Liver (tissue), 9 donors: ENCODE results near the gene GPR176. TPM values are rescaled to one million over a fixed set of nuclear protein-coding genes. Genes with fewer than 3 reads are reported as not detected.

Experiments used
- DNase-seq: peaks from one replicate; pipeline ENCODE4 v3.0.0-alpha.2; 2017; ENCODE audit warnings: low spot score
- H3K27ac ChIP-seq, 2 donors: one replicate each; pipeline ENCODE4 v1.7.0; 2013; ENCODE audit warnings: inconsistent platforms in 2 of 2, low read length in 2 of 2, control low read depth in 1 of 2, low read depth in 1 of 2, mild to moderate bottlenecking in 1 of 2
- H3K27me3 ChIP-seq, 4 donors: one replicate each; pipeline versions ENCODE4 v1.6.1 to v1.7.0; 2013; ENCODE audit warnings: low read length in 3 of 4, inconsistent platforms in 1 of 4, mild to moderate bottlenecking in 1 of 4, moderate library complexity in 1 of 4; ENCODE audit not compliant: control insufficient read depth in 4 of 4, insufficient read depth in 4 of 4
- H3K36me3 ChIP-seq, 4 donors: one replicate each; pipeline versions ENCODE4 v1.6.1 to v1.7.0; 2013; ENCODE audit warnings: low read length in 3 of 4, mild to moderate bottlenecking in 3 of 4, low read depth in 1 of 4, moderate library complexity in 1 of 4; ENCODE audit not compliant: control insufficient read depth in 4 of 4, insufficient read depth in 3 of 4
- H3K4me1 ChIP-seq, 4 donors: one replicate each; pipeline versions ENCODE4 v1.6.1 to v1.7.0; 2013; ENCODE audit warnings: low read length in 3 of 4, mild to moderate bottlenecking in 3 of 4, moderate library complexity in 1 of 4; ENCODE audit not compliant: control insufficient read depth in 4 of 4, insufficient read depth in 4 of 4
- H3K4me3 ChIP-seq, 3 donors: one replicate each; pipeline versions ENCODE4 v1.6.1 to v1.7.0; 2013; ENCODE audit warnings: low read length in 3 of 3, control low read depth in 1 of 3, low read depth in 1 of 3, mild to moderate bottlenecking in 1 of 3
- H3K9ac ChIP-seq, 2 donors: one replicate each; pipeline ENCODE4 v1.7.0; 2013; ENCODE audit warnings: low read length in 2 of 2, mild to moderate bottlenecking in 2 of 2, moderate library complexity in 2 of 2, control low read depth in 1 of 2, low read depth in 1 of 2
- H3K9me3 ChIP-seq, 4 donors: one replicate each; pipeline versions ENCODE4 v1.6.1 to v1.7.0; 2013; ENCODE audit warnings: low read length in 3 of 4; ENCODE audit not compliant: control insufficient read depth in 4 of 4
- ATF3 ChIP-seq: IDR thresholded peaks from 2 replicates; pipeline ENCODE4 v1.6.1; 2016; ENCODE audit warnings: antibody characterized with exemption
- CTCF ChIP-seq: fragments of 150-350 bp; IDR thresholded peaks from 2 replicates; pipeline ENCODE4 v1.5.1; 2017; ENCODE audit warnings: improper control_type of control experiment, low read depth, low read length; ENCODE audit not compliant: missing input control
- EGR1 ChIP-seq, 2 donors: IDR thresholded peaks; 2 replicates each; pipeline ENCODE4 v1.6.1; 2016 to 2018; ENCODE audit warnings: antibody characterized with exemption in 2 of 2, low read depth in 2 of 2
- FOXA1 ChIP-seq: IDR thresholded peaks from 2 replicates; pipeline ENCODE4 v1.6.1; 2016; ENCODE audit warnings: antibody characterized with exemption
- FOXA2 ChIP-seq: IDR thresholded peaks from 2 replicates; pipeline ENCODE4 v1.6.1; 2016; ENCODE audit warnings: antibody characterized with exemption
- GABPA ChIP-seq, 2 donors: IDR thresholded peaks in 1 of 2; conservative IDR thresholded peaks in 1 of 2; 2 replicates each; pipeline ENCODE4 v1.6.1; 2016; ENCODE audit warnings: antibody characterized with exemption in 2 of 2, mild to moderate bottlenecking in 1 of 2, moderate library complexity in 1 of 2
- HNF4A ChIP-seq, 2 donors: conservative IDR thresholded peaks; 2 replicates each; pipeline ENCODE4 v1.6.1; 2016; ENCODE audit warnings: antibody characterized with exemption in 2 of 2, mild to moderate bottlenecking in 2 of 2
- HNF4G ChIP-seq: IDR thresholded peaks from 2 replicates; pipeline ENCODE4 v1.6.1; 2016; ENCODE audit warnings: antibody characterized with exemption
- MAX ChIP-seq: IDR thresholded peaks from 2 replicates; pipeline ENCODE4 v1.6.1; 2016; ENCODE audit warnings: antibody characterized with exemption
- NR2F2 ChIP-seq: IDR thresholded peaks from 2 replicates; pipeline ENCODE4 v1.6.1; 2016; ENCODE audit warnings: antibody characterized with exemption
- RAD21 ChIP-seq, 2 donors: IDR thresholded peaks; 2 replicates each; pipeline ENCODE4 v1.6.1; 2016; ENCODE audit warnings: antibody characterized with exemption in 2 of 2, mild to moderate bottlenecking in 2 of 2
- REST ChIP-seq: IDR thresholded peaks from 2 replicates; pipeline ENCODE4 v1.6.1; 2016; ENCODE audit warnings: antibody characterized with exemption, mild to moderate bottlenecking
- SP1 ChIP-seq: IDR thresholded peaks from 2 replicates; pipeline ENCODE4 v1.6.1; 2018; ENCODE audit warnings: antibody characterized with exemption, mild to moderate bottlenecking
- TAF1 ChIP-seq: conservative IDR thresholded peaks from 2 replicates; pipeline ENCODE4 v1.6.1; 2016; ENCODE audit warnings: antibody characterized with exemption, mild to moderate bottlenecking
- YY1 ChIP-seq: IDR thresholded peaks from 2 replicates; pipeline ENCODE4 v1.6.1; 2016; ENCODE audit warnings: antibody characterized with exemption, mild to moderate bottlenecking
- ZBTB33 ChIP-seq: IDR thresholded peaks from 2 replicates; pipeline ENCODE4 v1.6.1; 2016; ENCODE audit warnings: antibody characterized with exemption
- WGBS: extraction: QIAGEN DNeasy Blood & Tissue Kit; methylation state at CpG from one replicate; pipeline ENCODE4 v1.1.7; 2013; 5-methylcytosine and 5-hydroxymethylcytosine counted together
- polyA plus RNA-seq, 2 donors: library from polyadenylated mRNA; stranded (reverse) in 1 of 2; unstranded in 1 of 2; fragments of 200-250 nt in 1 of 2; fragments of >200 nt in 1 of 2; fragmentation: Nextera tagmentation in 1 of 2; extraction: Ambion mirVana in 1 of 2; gene quantifications; one replicate each; pipeline versions ENCODE4 v1.2.1 to v1.2.3, GENCODE V29; 2013 to 2015
- total RNA-seq, 2 donors: library from RNA; depleted of rRNA; stranded (reverse); fragments of >200 nt; gene quantifications; one replicate each; pipeline ENCODE4 v1.2.3, GENCODE V29; 2014
- donor health status: healthy.
- donor health status: healthy.
- donor health status: healthy.
- donor health status: healthy.
- donor health status: healthy.

Gene GPR176
- total and polyA plus RNA-seq, 4 donors = 0.44 to 1.7 (median 1.4) TPM

- TF ChIP-seq REST = no peak
- no peak for TF ChIP-seq MAX
- no peak for TF ChIP-seq HNF4A (conservative IDR thresholded peaks at IDR 0.05)
- no peak for TF ChIP-seq EGR1 (IDR thresholded peaks at IDR 0.05; ENCODE audit: low read depth in 2 of 2)
- TF ChIP-seq SP1 = no peak
- no peak for TF ChIP-seq RAD21 (IDR thresholded peaks at IDR 0.05)
Measured at GRCh38 chr15:39869254-39869653, 50.8 kb downstream of the GPR176 start (continued).

- no peak overlapping the region for H3K4me3 ChIP-seq
- H3K36me3 ChIP-seq = no peaks in the 10 kb centered on the region
- no peaks in the 10 kb centered on the region for H3K9me3 ChIP-seq
- H3K9ac ChIP-seq = no peak overlapping the region
- no peak overlapping the region for H3K27ac ChIP-seq
- WGBS = 69% methylated on average over 2 of the region's 2 CpGs
- no peaks in the 10 kb centered on the region for H3K4me1 ChIP-seq
- DNase-seq = no peak
- H3K27me3 ChIP-seq = no peaks in the 10 kb centered on the region
- TF ChIP-seq GABPA (IDR thresholded peaks at IDR 0.05 in 1 of 2, conservative IDR thresholded peaks at IDR 0.05 in 1 of 2) = no peak
- no peak for TF ChIP-seq HNF4A (conservative IDR thresholded peaks at IDR 0.05)
- TF ChIP-seq TAF1 = no peak
- TF ChIP-seq FOXA2 = no peak
- no peak for TF ChIP-seq CTCF
- no peak for TF ChIP-seq YY1
- no peak for TF ChIP-seq ZBTB33
- TF ChIP-seq HNF4G = no peak
- TF ChIP-seq ATF3 = no peak
- TF ChIP-seq NR2F2 = no peak
- TF ChIP-seq SP1 = no peak
- TF ChIP-seq FOXA1 = no peak
Measured at GRCh38 chr15:39868396-39868795, 51.7 kb downstream of the GPR176 start.
